HG03175 (cell line): ENCODE measurements around the gene RAB9B.
"Not testable (repeated sequence)": the region's sequence is repeated elsewhere in the genome, so short reads cannot be mapped to it uniquely, and the experiment has no call there.

ENCODE experiments used
- ATAC-seq: cut with Tn5 transposase; IDR thresholded peaks from one replicate; pipeline ENCODE4 v1.9.1; 2021; ENCODE audit warnings: mild to moderate bottlenecking, moderate library complexity; ENCODE audit not compliant: unreplicated experiment

RAB9B gene, protein sequence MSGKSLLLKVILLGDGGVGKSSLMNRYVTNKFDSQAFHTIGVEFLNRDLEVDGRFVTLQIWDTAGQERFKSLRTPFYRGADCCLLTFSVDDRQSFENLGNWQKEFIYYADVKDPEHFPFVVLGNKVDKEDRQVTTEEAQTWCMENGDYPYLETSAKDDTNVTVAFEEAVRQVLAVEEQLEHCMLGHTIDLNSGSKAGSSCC

GRCh38 chrX:103831803-103832544, at the start of gene RAB9B:
Gene RAB9B (minus strand): TSS chrX:103832257. CDS start chrX:103825784, 6,473 bp downstream.
- ATAC-seq = peak; percentile 89

GRCh38 chrX:103879339-103879738, 47.3 kb upstream of the RAB9B start:
- no peak for ATAC-seq

DNA sequence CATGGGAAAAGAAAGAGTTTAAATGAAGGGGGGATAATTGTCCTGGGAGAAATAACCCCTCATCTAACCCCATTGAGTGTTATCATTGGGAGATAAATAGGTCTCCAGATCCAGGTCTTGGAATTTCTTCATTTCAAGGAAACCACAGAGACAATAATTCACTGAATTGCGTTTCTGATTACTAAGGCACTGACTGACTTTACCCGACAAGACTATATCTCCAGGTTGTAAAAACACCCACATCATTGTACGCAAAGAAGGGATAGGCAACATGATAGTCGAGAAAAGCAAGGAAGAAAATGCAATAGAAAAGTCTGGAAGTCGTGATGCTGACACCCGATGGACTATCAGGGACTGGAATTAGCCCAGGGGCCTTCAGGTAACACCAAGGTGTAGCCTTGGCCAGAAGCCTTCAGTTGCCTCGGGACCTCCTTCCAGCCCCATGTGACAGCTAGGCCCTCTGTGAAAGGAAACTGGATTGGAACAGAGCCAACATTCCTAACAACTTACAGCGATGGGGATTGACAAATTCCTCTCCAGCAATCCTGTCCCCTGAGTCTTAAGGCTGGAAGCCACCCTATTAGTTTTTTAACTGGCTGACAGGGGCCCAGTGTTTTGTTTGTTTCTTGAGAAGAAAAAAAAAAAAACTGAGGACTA, 46.5 kb upstream of the RAB9B start:
- ATAC-seq = no peak

- ATAC-seq = no peak
Measured at GRCh38 chrX:103877571-103877970, 45.5 kb upstream of the RAB9B start.

DNA sequence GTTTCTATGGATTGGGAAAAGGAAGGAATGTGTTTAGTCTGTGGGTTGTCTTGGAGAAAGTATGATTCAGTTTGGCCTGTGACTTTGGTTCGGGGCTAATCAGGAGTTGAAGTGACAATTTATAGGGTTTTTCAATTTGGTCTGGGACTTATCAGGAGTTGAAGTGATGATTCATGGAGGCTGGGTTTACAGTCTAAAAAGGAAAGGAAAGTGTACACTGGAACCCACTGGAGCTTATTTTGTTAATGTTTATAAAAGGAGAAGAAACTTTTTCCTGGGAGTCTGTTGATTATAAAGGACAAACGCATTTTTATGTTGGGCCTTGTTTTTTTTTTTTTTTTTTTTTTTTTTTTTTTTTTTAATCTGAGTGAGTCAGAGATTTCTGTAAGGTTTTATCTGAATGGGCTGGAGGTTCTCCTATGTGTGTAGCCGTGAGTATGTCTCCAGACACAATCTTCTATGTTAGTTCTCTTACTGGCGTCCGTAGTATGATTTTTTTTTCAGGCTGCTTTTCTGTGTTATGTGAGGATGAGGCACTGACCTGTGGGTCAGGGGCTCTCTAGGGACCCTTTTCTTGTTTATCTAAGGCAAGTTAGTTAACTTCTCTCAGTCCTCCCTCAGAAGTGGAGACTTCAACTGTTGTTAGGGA, 33.0 kb upstream of the RAB9B start:
- no peak for ATAC-seq

GRCh38 chrX:103864149-103864548, 32.1 kb upstream of the RAB9B start:
- ATAC-seq = no peak

GRCh38 chrX:103861200-103861599, 29.1 kb upstream of the RAB9B start:
- no peak for ATAC-seq

DNA sequence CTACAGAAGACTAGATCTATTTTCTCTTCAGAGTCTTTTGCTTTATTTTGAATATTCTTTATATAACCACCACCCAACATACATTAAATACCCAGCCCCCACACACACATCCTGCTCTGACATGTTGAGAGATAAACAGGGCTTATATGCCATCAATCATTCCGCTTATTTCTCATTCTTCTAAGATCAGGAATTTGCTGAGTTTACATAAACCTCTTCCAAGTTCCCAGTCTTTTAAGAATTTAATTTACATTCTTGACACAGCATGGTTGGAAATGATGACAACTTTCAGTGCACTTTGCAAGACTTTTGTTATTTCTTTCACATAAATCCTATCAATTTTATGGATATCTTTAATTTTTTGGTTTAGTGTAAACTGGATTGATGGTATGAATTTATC, 17.5 kb upstream of the RAB9B start:
- ATAC-seq = no peak

DNA sequence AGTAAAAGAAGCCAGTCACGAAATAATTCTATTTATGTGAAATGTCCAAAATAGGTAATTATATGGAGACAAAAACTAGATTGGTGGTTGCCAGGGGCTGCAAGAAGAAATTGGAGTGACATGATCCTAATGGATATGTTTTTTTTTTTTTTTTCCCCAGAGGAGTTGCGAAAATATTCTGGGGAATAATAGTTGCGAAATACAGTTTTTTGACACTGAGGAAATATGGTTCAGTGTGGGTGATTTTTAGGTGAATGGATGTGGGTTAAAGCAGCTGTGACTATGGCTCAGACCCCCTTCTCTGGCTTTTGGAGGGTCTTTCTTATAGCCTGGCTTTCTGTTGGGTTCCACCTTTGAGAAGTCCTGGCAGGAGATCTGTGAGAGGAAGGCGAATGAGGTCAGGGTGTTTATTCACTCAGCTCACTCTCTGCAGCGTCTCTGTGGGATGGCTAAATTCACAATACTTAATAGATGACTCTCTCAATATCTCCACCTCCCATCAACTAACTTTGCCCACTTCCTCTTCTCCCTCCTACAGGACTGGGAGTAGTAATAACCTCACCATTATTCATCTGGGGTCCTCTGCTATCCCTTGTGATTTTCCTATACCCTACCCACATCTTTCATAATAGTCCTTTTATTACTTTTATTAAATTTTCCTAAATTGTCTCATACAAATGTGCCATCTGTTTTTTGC, 15.3 kb upstream of the RAB9B start:
- ATAC-seq = no peak

DNA sequence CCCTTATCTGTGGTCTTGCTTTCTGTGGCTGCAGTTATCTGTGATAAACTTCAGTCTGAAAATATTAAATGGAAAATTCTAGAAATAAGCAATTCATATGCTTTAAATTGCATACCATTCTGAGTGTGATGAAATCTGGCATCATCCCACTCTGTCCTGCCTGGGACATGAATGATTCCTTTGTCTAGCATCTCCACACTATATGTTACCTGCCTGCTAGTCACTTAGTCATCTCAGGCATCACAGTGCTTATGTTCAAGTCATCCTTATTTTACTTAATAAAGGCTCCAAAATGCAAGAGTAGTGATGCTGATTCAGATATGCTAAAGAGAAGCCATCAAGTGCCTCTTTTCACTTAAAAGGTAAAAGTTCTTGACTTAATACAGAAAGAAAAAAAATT, 14.3 kb upstream of the RAB9B start:
- ATAC-seq = no peak

- ATAC-seq = peak; percentile 82
Measured at GRCh38 chrX:103845165-103845653, 13.2 kb upstream of the RAB9B start.

GRCh38 chrX:103839404-103839803, 7.3 kb upstream of the RAB9B start:
- ATAC-seq = no peak

DNA sequence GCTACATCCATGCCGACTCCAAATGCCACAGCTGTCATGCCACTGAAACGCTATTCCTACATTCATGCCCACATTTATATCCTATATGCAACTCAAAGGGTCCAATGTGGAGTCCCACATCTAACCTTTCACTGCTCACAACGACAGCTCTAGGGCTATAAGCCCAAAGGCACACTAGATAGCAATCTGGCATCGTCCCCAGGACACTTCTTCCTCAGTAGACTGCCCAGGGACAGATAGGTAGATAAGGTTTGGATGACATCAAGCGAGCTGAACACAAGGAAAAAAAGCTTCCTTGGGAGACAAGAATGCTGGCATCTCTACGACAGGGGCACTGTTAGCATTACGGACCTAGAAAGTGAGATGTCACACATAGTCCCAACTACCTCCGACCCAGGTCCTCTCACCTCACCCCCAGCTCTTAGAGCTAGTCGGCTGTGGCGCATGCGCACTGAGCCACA, 685 bp downstream of the RAB9B start:
- ATAC-seq = no peak

GRCh38 chrX:103830848-103831247, 1.2 kb downstream of the RAB9B start:
- ATAC-seq = no peak

DNA sequence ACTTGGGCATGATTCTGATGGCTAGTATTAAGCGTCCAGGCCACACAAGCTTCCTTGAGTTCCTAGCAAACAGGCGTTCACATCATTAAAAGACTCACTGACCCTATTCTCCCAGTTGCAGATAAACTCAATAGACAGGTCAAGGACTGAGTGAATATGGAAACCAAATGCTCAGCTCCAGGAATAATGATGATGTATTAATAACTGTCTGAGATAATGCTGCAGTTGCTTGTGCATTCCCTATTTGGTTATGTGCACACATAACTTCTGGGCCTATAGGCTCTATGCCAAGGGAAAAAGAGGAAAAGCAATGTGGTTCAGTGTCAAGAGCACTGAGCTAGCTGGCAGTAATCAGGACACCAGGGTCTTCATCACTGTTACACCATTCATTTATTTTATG, 3.5 kb downstream of the RAB9B start:
- no peak for ATAC-seq

GRCh38 chrX:103825881-103826280, 6.2 kb downstream of the RAB9B start:
- ATAC-seq = no peak

GRCh38 chrX:103823591-103823990, 8.5 kb downstream of the RAB9B start:
- ATAC-seq = no peak

GRCh38 chrX:103820802-103821201, 11.3 kb downstream of the RAB9B start:
- ATAC-seq = not testable (repeated sequence)

- ATAC-seq = no peak
Measured at GRCh38 chrX:103818842-103819619, 13.0 kb downstream of the RAB9B start.

GRCh38 chrX:103817502-103817901, 14.6 kb downstream of the RAB9B start:
- peak; percentile 59 for ATAC-seq
